ENCODE measurements around the gene NGDN.

The NGDN gene

GRCh38 chr14:23523229-23524016 lies 53.9 kb downstream of the NGDN start:
- no peak for DNase-seq

- DNase-seq, result no peak
Observed at GRCh38 chr14:23524954-23525353, 55.5 kb downstream of the NGDN start.

- no peak for DNase-seq
Observed at GRCh38 chr14:23525611-23526010, 56.1 kb downstream of the NGDN start.
